GM21526 (cell line): ENCODE measurements around the gene MAP3K10.
"Not testable (repeated sequence)": the region's sequence is repeated elsewhere in the genome, so short reads cannot be mapped to it uniquely, and the experiment has no call there.

Source experiments
- ATAC-seq: cut with Tn5 transposase; IDR thresholded peaks from one replicate; pipeline ENCODE4 v1.9.1; 2021; ENCODE audit warnings: moderate library complexity; ENCODE audit not compliant: unreplicated experiment, low FRiP score

The MAP3K10 gene

DNA sequence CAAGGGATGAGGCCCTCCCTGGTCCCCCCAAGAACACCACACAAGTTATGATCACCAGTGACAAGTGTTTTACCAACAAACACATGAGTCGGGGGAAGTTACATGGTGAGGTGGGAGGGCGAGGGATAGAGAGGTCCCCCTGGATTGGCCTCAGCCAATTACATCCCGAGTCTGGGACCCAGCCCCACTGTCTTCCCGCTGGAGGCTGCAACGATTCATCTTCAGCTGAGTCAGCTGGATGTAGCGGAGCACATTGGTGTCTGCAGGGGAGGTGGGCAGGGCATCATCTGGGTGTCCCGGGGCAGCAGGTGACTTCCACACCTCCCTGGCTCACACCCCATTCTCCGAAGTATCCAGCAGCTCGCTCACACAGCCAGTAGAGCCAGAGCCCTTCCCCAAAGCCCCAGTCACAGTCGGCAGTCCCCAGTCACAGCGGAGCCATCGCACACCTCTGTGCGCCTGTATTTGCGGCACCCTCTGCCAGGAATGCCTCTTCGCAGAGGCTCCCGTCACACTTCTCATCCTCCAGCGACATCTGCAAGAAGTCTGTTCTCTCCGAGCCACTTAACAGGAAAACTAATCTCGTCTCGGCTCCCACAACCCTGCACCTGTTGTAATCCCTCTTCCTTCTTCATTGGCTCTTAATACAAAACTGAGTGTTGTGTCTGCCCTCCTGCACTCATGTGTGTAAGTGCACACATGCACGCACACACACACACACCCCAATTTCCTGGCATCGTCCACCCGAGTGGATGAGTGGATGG lies 25.0 kb downstream of the MAP3K10 start:
- ATAC-seq, result no peak

- ATAC-seq, result no peak
Measured at GRCh38 chr19:40216777-40217026, 25.5 kb downstream of the MAP3K10 start.

DNA sequence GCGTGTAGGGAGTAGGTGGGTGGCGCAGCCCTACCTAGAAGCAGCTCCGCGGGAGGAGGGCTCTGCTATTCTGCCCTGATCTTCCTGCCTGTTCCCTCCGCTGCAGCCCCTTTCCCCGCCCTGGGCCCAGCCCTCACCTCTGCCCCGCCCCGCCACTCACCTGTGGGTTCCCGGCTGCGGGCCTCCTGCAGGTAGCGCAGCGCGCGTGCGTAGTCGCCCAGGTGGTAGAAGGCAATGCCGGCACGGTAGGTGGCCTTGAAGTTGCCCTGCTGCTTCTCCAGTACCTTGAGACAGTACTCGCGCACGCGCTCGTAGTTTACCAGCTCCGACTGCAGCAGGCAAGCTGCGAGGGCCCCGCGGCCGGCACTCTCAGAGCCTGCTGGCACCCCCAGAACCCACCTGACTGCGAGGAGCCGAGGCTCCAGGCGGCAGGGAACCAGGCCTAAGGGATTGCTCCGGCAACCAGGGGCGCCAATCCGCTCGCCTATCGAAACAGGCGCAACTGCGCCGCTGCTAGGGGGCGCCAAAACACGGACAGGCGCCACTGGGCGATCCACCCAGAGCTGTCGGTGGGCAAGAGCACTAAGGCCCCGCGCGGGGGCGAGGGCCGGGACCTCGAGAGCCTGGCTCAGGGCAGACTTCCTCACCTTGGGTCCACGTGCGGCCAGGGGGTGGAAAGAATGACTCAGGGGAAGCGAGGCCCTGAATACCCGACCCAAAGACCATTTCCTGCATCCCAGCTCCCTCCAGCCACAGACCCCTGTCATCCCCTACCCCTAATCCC lies 26.0 kb downstream of the MAP3K10 start:
- no peak for ATAC-seq

GRCh38 chr19:40217934-40218890 lies 27.0 kb downstream of the MAP3K10 start, which contains the start of gene TTC9B:
TTC9B (minus strand) TSS chr19:40218384; CDS start chr19:40218381, 3 bp downstream.
- ATAC-seq, result no peak

GRCh38 chr19:40219029-40219428 lies 27.8 kb downstream of the MAP3K10 start:
- ATAC-seq, result not testable (repeated sequence)

- ATAC-seq, result no peak
Measured at GRCh38 chr19:40219721-40220276, 28.6 kb downstream of the MAP3K10 start.

GRCh38 chr19:40220674-40221073 lies 29.4 kb downstream of the MAP3K10 start:
- ATAC-seq, result no peak

DNA sequence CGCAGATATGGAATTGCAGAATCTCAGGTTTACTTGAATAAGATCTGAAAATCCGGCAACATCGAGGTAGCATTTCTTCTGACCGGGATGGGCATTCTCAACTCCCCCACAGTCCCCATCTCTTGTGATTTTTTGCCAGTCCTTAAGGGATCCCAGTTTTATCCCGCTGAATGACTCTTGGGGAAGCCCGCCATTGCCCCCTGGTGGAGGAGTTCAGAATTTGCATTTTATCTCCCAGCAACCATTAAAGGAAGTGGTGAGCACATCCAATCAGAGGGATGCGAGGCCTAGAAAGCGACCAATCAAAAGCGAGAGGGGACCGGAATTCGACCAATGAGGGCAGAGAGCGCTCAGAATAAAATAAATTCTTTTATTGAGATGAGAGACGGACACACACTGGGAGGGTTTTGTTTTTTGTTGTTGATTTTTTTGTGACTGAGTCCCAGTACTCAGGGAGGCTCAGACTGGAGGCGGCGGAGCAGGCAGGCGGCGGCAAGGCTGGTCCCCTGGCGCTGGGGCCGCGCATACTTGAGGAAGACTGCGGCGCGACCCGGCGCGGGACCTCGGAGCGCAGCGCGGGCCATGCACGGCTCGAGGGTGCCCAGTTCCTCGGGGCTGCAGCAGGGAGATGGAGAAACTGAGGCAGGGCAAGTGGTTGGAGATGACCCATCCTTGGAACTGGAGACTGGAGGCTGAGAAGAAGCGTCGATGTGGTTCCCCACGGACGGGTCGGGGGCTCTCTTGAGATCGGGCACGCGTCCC lies 30.8 kb downstream of the MAP3K10 start:
- no peak for ATAC-seq

- no peak for ATAC-seq
Measured at GRCh38 chr19:40223135-40223822, 32.1 kb downstream of the MAP3K10 start.

- ATAC-seq, result no peak
Measured at GRCh38 chr19:40224342-40225150, 33.3 kb downstream of the MAP3K10 start.

DNA sequence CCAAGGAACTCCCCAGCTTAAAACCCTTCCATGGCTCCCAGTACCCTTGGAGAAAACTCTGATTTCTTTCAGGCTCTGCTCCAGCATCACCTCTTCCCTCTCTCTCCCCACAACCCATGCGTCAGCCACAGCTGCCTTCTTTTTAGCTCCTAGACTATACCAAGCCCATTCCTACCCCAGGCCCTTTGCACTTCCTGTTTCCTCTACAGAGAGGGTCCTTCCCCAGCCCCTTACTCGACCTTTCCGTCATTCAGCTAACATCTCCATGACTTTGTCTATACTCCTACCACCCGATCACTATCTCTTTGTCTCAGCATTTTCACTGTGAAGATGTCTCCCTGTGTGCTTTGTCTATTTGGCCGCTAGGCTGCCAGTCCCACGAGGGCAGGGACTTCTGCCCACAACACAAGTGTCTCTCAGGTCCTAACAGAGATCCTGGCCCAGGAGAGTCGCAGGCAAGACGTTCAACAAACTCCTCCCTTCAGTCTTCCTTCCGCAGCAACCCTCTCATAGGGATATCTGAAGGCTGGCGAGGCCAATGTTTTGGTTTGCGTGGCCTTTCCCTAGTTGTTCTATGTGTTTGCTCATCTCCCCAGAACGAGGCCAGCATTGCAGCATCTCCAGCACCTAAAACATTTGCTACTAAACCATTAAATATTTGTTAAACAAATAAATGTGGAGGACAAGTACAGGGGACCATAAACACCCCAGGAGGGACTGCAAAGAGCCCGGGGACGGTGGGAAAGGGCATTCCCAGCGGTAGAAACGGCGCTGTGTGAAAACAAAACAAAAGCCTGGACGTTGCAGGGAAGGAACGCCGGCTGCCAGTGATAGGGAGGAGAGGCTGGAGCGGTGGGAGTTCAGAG lies 34.4 kb downstream of the MAP3K10 start:
- ATAC-seq, result no peak

GRCh38 chr19:40228346-40228745 lies 37.1 kb downstream of the MAP3K10 start:
- ATAC-seq, result no peak

DNA sequence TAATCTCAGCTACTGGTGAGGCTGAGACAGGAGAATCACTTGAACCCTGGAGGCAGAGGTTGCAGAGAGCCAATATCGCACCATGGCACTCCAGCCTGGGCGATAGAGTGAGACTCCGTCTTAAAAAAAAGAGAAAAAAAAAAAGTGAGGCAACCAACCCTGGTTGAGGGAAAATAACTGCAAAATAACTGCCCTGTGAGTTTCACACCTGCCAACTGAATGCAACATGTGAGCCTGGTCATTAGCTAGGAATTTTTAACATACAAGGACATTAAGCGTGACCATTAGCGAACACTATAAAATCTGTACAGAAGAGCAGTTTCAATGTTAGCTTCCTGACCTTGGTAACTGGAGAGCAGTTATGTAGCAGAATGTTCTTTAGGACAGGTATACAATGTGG lies 37.6 kb downstream of the MAP3K10 start:
- ATAC-seq, result no peak

DNA sequence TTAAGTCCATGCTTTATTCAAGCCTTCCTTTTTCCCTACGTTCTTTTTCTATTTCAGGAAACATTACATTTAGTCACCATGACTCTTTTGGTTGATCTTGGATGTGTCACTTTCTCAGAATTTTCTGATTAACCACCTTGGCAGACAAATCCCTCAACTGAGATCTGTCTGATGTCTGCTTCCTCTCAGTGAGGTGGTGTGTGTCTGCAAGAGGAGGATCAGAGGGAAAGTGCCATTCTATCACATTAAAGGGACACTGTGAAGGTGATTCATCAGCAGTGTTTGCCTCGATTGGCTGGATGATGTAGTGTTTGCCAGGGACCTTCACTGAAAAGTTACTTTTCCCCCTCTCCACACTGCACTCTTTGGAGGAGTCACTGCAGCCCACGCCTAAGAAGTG lies 38.3 kb downstream of the MAP3K10 start:
- no peak for ATAC-seq

DNA sequence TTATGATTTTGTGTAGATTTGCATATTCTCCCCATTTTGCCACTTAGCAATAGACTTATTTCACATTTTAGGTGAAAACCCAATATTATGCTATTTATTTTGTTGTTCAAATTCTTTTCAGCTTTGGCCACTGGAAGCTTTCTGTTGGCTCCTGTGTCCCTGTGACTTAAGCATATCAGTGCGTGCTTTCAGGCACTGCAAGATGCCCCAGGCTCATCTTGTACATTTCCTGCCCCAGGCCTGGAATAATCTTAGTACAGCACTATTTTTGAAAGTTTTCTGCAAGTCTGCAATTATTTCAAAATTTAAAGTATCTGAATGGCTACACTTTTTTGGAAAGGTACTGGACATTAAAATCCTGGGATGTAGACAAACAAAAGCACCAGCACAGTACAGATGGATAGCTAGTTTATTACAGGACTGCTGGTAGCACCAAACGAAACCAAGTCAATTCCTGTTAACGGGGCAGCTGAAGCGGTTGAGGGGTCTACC lies 38.7 kb downstream of the MAP3K10 start:
- no peak for ATAC-seq

DNA sequence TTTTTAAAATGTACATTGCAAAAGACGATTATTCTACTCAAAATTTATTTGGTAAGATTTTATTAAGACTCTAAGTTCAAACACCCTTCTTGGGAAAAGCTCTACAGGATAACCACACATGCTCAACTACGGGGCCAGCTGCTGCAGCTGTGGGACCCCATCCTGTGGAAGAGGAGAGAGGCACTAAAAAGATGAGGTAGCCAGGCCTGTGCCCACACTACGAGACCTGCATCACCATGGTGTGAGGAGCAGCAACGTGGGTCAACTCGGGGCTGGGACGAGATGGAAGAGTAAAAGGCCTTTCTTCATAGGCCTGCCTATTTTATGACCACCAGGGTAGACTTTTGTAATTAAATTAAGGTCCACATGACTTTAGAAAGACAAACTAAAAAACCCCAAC lies 39.8 kb downstream of the MAP3K10 start:
- ATAC-seq, result no peak
